IMR-90 (cell line): ENCODE results near the gene MOXD1. TPM values are rescaled to one million over a fixed set of nuclear protein-coding genes. Genes with fewer than 3 reads are reported as not detected.

Experiments used
- ATAC-seq: fragments of 200-7000 bp; cut with Tn5 transposase; 2 replicates; pipeline ENCODE4 v1.9.1; 2020; ENCODE audit warnings: low read depth, mild to moderate bottlenecking, moderate library complexity
- BruUV-seq: library from RNA; stranded (reverse); fragments of 400-500 nt; replicated peaks from 2 replicates; lab custom pipeline; 2021; lab: Mats Ljungman, UMichigan
- CTCF ChIA-PET: fragments of 300-600 bp; formaldehyde crosslinking; extraction: SDS; loops from one replicate; lab custom pipeline; 2021; ENCODE audit warnings: antibody characterized with exemption; lab: Yijun Ruan, JAX
- POLR2A ChIA-PET: fragments of 300-600 bp; sonication (Branson Sonifier 250); formaldehyde crosslinking; loops from one replicate; lab custom pipeline; 2022; ENCODE audit warnings: antibody characterized with exemption; ENCODE audit not compliant: unreplicated experiment; lab: Charles Lee
- DNase-seq: peaks from one replicate; pipeline ENCODE4 v3.0.0; 2013
- H2AFZ ChIP-seq: replicated peaks from 2 replicates; pipeline ENCODE3; 2013; ENCODE audit warnings: low read length, mild to moderate bottlenecking; ENCODE audit not compliant: poor library complexity
- H2AK5ac ChIP-seq: 2 replicates; pipeline ENCODE4 v1.6.1; 2013; ENCODE audit warnings: low read depth, low read length, inconsistent platforms
- H2AK9ac ChIP-seq: replicated peaks from 2 replicates; pipeline ENCODE3; 2013; ENCODE audit warnings: mild to moderate bottlenecking, low read depth, low read length, moderate library complexity; ENCODE audit not compliant: poor library complexity
- H2BK120ac ChIP-seq: 2 replicates; pipeline ENCODE4 v1.6.1; 2013; ENCODE audit warnings: low read depth, low read length, inconsistent platforms
- H2BK15ac ChIP-seq: 3 replicates; pipeline ENCODE4 v1.6.1; 2013; ENCODE audit warnings: low read depth, low read length, inconsistent platforms
- H2BK20ac ChIP-seq: 2 replicates; pipeline ENCODE4 v1.6.1; 2013; ENCODE audit warnings: low read depth, mild to moderate bottlenecking, inconsistent platforms, low read length, moderate library complexity
- H2BK5ac ChIP-seq: 2 replicates; pipeline ENCODE4 v1.6.1; 2013; ENCODE audit warnings: mild to moderate bottlenecking, low read depth, low read length, inconsistent platforms; ENCODE audit not compliant: poor library complexity, severe bottlenecking
- H3K14ac ChIP-seq: replicated peaks from 2 replicates; pipeline ENCODE4 v1.6.1; 2013; ENCODE audit warnings: low read depth, low read length, inconsistent platforms
- H3K18ac ChIP-seq: 2 replicates; pipeline ENCODE4 v1.6.1; 2013; ENCODE audit warnings: low read depth, low read length, control low read depth
- H3K23ac ChIP-seq: 2 replicates; pipeline ENCODE4 v1.6.1; 2013; ENCODE audit warnings: low read depth, low read length, inconsistent platforms
- H3K27ac ChIP-seq: 2 replicates; pipeline ENCODE4 v1.5.1; 2013; ENCODE audit warnings: mild to moderate bottlenecking, control low read depth, low read length; ENCODE audit not compliant: insufficient read depth
- H3K27me3 ChIP-seq: 2 replicates; pipeline ENCODE4 v1.6.1; 2013; ENCODE audit warnings: low read length; ENCODE audit not compliant: control insufficient read depth, insufficient read depth
- H3K36me3 ChIP-seq: 2 replicates; pipeline ENCODE4 v1.6.1; 2013; ENCODE audit warnings: low read length, mixed read lengths; ENCODE audit not compliant: control insufficient read depth, insufficient read depth
- H3K4ac ChIP-seq: 2 replicates; pipeline ENCODE4 v1.6.1; 2013; ENCODE audit warnings: low read depth, low read length, inconsistent platforms
- H3K4me1 ChIP-seq: 2 replicates; pipeline ENCODE4 v1.6.1; 2013; ENCODE audit warnings: low read length, mixed read lengths; ENCODE audit not compliant: control insufficient read depth, insufficient read depth
- H3K4me2 ChIP-seq: 2 replicates; pipeline ENCODE4 v1.6.1; 2013; ENCODE audit warnings: low read depth, mild to moderate bottlenecking, control low read depth, low read length, moderate library complexity
- H3K4me3 ChIP-seq: 2 replicates; pipeline ENCODE4 v1.5.1; 2013; ENCODE audit warnings: low read depth, mild to moderate bottlenecking, control low read depth, low read length, moderate library complexity; ENCODE audit not compliant: insufficient read depth
- H3K56ac ChIP-seq: 2 replicates; pipeline ENCODE4 v1.6.1; 2013; ENCODE audit warnings: low read length, inconsistent platforms; ENCODE audit not compliant: insufficient read depth; ENCODE audit errors: extremely low read depth
- H3K79me1 ChIP-seq, 2 experiments: 2 replicates each; pipeline ENCODE4 v1.6.1; 2013; ENCODE audit warnings: low read length in 2 of 2, inconsistent platforms in 1 of 2, low read depth in 1 of 2
- H3K9ac ChIP-seq: 2 replicates; pipeline ENCODE4 v1.6.1; 2013; ENCODE audit warnings: low read depth, low read length, control low read depth
- H3K9me1 ChIP-seq: 2 replicates; pipeline ENCODE4 v1.6.1; 2013; ENCODE audit warnings: low read length, inconsistent platforms; ENCODE audit not compliant: insufficient read depth
- H3K9me3 ChIP-seq: 2 replicates; pipeline ENCODE4 v1.6.1; 2013; ENCODE audit warnings: low read length; ENCODE audit not compliant: control insufficient read depth, insufficient read depth
- H4K20me1 ChIP-seq: 2 replicates; pipeline ENCODE4 v1.6.1; 2013; ENCODE audit warnings: low read length, inconsistent platforms; ENCODE audit not compliant: insufficient read depth
- H4K5ac ChIP-seq: 2 replicates; pipeline ENCODE4 v1.6.1; 2013; ENCODE audit warnings: mild to moderate bottlenecking, low read depth, low read length, control low read depth
- H4K8ac ChIP-seq, 2 experiments: 2 replicates each; pipeline ENCODE4 v1.6.1; 2013; ENCODE audit warnings: low read depth in 2 of 2, low read length in 2 of 2, control low read depth in 1 of 2, inconsistent platforms in 1 of 2
- H4K91ac ChIP-seq: 2 replicates; pipeline ENCODE4 v1.6.1; 2013; ENCODE audit warnings: low read depth, low read length, inconsistent platforms; ENCODE audit not compliant: insufficient read depth
- CTCF ChIP-seq: conservative IDR thresholded peaks from 2 replicates; pipeline ENCODE4 v1.5.1; 2012; ENCODE audit warnings: mild to moderate bottlenecking, low read depth, low read length, improper control_type of control experiment
- MAZ ChIP-seq: IDR thresholded peaks from 2 replicates; pipeline ENCODE4 v1.6.1; 2012; ENCODE audit warnings: low read depth, mild to moderate bottlenecking, low read length, improper control_type of control experiment, moderate library complexity, borderline replicate concordance
- RAD21 ChIP-seq: IDR thresholded peaks from 2 replicates; pipeline ENCODE4 v1.6.1; 2012; ENCODE audit warnings: low read length, improper control_type of control experiment
- SMC3 ChIP-seq: fragments of 150-350 bp; IDR thresholded peaks from 2 replicates; pipeline ENCODE4 v1.6.1; 2016; ENCODE audit warnings: low read depth, mild to moderate bottlenecking, antibody characterized with exemption, low read length, moderate library complexity
- WGBS, 2 experiments: methylation state at CpG; one replicate each; pipeline versions ENCODE4 v1.1.5 to v1.1.7; 2013; ENCODE audit warnings: missing lambda C conversion rate in 2 of 2; ENCODE audit not compliant: insufficient read length in 1 of 2; ENCODE audit errors: extremely low coverage in 2 of 2; 5-methylcytosine and 5-hydroxymethylcytosine counted together
- dilution Hi-C: fragments of 300-500 bp; cut with HindIII; formaldehyde crosslinking; loops from one replicate; pipeline ENCODE4 v1.14.3; 2018; ENCODE audit warnings: low sequenced_read_pairs; ENCODE audit not compliant: unreplicated experiment
- in situ Hi-C: fragments of 300-500 bp; cut with MboI; formaldehyde crosslinking; loops from 3 replicates; pipeline ENCODE4 v1.14.3; 2019; ENCODE audit warnings: low sequenced_read_pairs, inconsistent platforms, mixed read lengths
- intact Hi-C: fragments of 100-400 bp; cut with micrococcal nuclease; formaldehyde crosslinking; loops from 2 replicates; pipeline ENCODE4 v1.10.0; 2022
- polyA plus RNA-seq, 3 experiments: library from polyadenylated mRNA; depleted of rRNA; stranded (reverse); fragments of >200 nt; gene quantifications; 2 replicates each; pipeline ENCODE4 v1.2.3, GENCODE V29; 2012; ENCODE audit warnings: low replicate concordance in 1 of 3
- total RNA-seq: library from RNA; depleted of rRNA; stranded (reverse); fragments of >200 nt; gene quantifications from 2 replicates; pipeline ENCODE4 v1.2.3, GENCODE V29; 2012

Gene MOXD1
- total and polyA plus RNA-seq, 2 of the 4 experiments (the other 2 are of a cell fraction): 10.0 to 19.4 TPM

GRCh38 chr6:132259070-132259469, 142.2 kb downstream of the MOXD1 start:
- no peaks in the 10 kb centered on the region for H3K79me1 ChIP-seq
- DNase-seq (peak; percentile 58), ATAC-seq (peak; percentile 66)
- H3K4me3 ChIP-seq: no peak overlapping the region
- H3K14ac ChIP-seq: no peak overlapping the region
- 0 out of 2 replicates have a peak, but pooled peaks cover 2% of the 10 kb centered on the region for H3K4me1 ChIP-seq
- ChIA-PET CTCF (interaction anchor here (0.6 to 3.6 kb wide), 10 partner anchors 12 to 564 kb away, joined by 3 to 14 read pairs (median 4); no protein-coding TSS in a partner anchor), POLR2A (no interaction called here)
- no peak overlapping the region for H4K91ac ChIP-seq
- H3K9me3 ChIP-seq: 0 out of 2 replicates have a peak, but pooled peaks cover under 1% of the 10 kb centered on the region
- H2BK5ac ChIP-seq: no peak overlapping the region
- H2AFZ ChIP-seq: no peak overlapping the region
- no peaks in the 10 kb centered on the region for H4K20me1 ChIP-seq
- H2BK15ac ChIP-seq: no peak overlapping the region
- no peak overlapping the region for H2AK5ac ChIP-seq
- H3K27me3 ChIP-seq: peaks cover 1% of the 10 kb centered on the region; the same call in 1 of the 2 replicates
- dilution Hi-C loops: no loop called here
- H3K23ac ChIP-seq: no peak overlapping the region
- in situ Hi-C loops: no loop called here
- no peak overlapping the region for H2AK9ac ChIP-seq
- H2BK120ac ChIP-seq: no peak overlapping the region
- TF ChIP-seq MAZ (no peak), RAD21 (peak; percentile 70), CTCF (peak; percentile 54), SMC3 (peak; percentile 72)
- H3K36me3 ChIP-seq: no peaks in the 10 kb centered on the region
- WGBS, 2 experiments: no CpG with 5 or more reads among the region's 2 CpGs
- no peak overlapping the region for H3K18ac ChIP-seq
- no peaks in the 10 kb centered on the region for H3K9me1 ChIP-seq
- no TSS peak for BruUV-seq
- H3K4me2 ChIP-seq: no peak overlapping the region
- H2BK20ac ChIP-seq: peak overlapping the region; percentile 26; the same call in 1 of the 2 replicates
- H3K4ac ChIP-seq: no peak overlapping the region
- no peak overlapping the region for H3K9ac ChIP-seq
- no peak overlapping the region; a peak in 1 of 4 replicates for H4K8ac ChIP-seq
- intact Hi-C loops: loop anchor here (1.0 to 2.0 kb wide), 2 partner anchors 174 to 334 kb away; no protein-coding TSS in a partner anchor
- H3K27ac ChIP-seq: no peak overlapping the region
- no peak overlapping the region; the same call in 1 of the 2 replicates for H4K5ac ChIP-seq
- H3K56ac ChIP-seq: no peak overlapping the region
